Hematopoietic multipotent progenitor cell treated with erythropoietin and hydrocortisone succinate and interleukin-3 and kit ligand, for 17 days (in vitro differentiated cells): ENCODE measurements around the gene SLC10A7.
"Not testable (repeated sequence)": the region's sequence is repeated elsewhere in the genome, so short reads cannot be mapped to it uniquely, and the experiment has no call there.

Experiments
- DNase-seq: peaks from one replicate; pipeline ENCODE4 v3.0.0-alpha.2; 2015; ENCODE audit warnings: low spot score

Gene SLC10A7

DNA sequence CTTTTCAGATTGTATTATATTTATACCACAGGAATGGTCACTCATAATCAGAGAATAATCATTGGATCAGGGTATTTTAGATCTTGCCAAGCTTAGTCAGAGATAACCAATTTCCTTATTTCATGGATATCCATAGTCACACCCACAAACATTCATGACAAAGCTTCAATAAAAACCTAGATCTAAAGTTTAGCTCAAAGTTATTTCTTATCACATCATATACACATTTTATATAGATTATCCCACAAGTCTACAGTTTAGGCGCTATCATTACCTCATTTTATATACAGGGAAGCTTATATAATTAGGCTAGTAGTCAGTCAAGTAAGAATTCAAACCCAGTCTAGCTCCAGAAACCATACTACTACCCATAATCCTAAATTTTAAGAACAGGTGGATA lies 82.3 kb downstream of the SLC10A7 start:
- no peak for DNase-seq

- no peak for DNase-seq
Observed at GRCh38 chr4:146437778-146438177, 84.0 kb downstream of the SLC10A7 start.

DNA sequence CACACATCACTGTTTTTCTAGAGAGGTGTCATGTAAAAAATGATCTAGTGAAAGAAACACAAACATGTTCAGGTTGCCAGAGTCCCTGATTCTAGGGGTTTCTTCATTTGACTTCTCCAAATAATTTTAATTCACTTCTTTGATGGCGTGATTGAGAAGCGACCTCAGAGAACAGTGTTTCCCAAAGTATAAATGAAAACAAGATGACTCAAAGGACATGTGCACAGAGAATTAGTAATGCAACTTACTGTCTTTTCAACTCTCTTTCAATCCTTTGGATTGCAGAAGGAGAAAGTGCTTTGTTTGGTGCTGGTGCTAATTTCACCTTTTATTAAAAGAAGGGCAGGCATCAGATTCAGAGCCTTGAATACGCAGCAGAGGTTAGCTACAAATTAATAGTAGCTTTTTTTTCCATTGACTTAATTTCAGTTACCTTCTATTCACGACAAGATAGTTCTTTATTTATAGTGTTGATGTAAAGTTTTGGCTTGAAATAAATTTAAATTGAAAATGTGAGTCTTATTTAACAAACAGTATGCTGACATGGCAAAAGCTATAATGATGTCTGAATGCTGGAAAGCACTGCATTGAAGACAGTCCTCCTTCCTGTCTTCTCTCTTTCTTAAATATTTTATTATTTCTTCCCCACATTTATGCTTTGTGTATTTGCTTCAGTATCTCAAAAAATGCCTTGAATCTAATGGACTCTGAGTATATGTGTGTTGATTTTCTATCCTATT lies 85.1 kb downstream of the SLC10A7 start:
- no peak for DNase-seq

DNA sequence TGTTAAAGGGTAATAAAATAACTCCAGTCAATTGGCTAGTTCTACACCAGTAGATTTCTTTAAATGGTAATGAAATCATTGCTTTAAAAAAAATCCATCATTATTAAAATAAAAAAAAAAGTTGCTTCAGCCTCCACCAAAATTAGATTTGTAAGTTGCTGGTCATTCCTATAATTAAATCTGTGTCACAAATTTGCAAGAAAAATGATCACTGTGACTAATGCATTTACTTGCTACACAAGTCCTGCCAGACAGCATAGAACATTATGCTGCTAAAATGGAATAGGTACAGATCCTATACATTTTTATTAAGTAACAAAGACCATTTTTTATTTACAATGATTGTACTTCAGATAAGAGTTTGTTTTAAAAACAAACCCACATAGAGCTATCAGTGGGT lies 85.8 kb downstream of the SLC10A7 start:
- DNase-seq, result no peak

DNA sequence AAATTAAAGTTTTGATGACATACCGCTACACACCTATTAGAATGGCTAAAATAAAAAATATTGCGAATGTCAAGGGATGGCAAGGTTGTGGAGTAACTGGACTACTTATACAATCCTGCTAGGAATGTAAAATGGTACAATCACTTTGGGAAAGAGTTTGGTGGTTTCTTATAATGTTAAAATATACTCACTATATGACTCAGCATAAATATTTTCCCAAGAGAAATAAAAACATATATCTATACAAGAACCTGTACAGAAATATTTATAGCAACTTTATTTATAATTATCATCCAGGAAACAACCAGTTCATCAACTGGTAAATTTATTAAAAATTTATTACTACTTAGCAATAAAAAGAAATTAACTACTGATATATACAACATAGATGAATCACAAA lies 89.7 kb downstream of the SLC10A7 start:
- no peak for DNase-seq

- DNase-seq, result no peak
Observed at GRCh38 chr4:146428298-146428697, 93.4 kb downstream of the SLC10A7 start.

GRCh38 chr4:146417822-146418221 lies 103.9 kb downstream of the SLC10A7 start:
- DNase-seq, result no peak

DNA sequence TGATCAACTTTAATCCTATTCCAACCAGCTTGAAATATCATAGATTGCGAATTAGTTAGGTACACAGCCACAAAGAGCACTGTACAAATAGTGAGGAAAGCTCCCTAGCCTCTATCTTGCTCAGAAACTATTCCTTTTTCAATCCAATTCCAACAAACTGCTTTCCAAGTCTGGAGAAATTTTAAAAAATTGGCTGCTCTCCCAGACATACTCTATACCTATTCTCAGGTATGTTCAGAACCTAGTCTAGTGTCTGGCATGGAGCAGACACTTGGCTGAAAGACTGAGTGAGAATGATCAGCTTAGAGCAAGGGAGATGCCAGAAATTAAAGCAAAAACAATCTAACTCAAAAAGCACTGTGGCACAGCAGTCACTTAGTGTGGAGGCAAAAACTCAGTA lies 105.9 kb downstream of the SLC10A7 start:
- DNase-seq, result no peak

DNA sequence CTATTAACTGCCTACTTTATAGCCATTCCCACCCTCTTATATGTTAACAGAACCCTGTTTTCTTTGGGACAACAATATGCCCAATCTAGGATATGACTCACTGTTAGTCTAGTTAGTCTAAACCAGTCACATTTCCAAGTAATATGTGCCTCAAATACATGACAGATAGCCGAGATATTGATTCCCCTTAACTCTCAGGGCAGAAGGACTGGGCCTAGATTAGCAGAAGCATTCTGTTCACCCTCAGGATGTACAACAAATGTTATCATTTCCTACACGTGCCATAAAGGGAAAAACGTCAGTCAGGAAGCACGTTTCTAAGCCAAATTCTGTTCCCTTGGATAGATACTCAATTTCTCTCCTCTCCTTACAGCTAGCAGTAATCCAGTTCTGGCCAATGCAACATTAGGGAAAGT lies 114.1 kb downstream of the SLC10A7 start:
- DNase-seq, result no peak

DNA sequence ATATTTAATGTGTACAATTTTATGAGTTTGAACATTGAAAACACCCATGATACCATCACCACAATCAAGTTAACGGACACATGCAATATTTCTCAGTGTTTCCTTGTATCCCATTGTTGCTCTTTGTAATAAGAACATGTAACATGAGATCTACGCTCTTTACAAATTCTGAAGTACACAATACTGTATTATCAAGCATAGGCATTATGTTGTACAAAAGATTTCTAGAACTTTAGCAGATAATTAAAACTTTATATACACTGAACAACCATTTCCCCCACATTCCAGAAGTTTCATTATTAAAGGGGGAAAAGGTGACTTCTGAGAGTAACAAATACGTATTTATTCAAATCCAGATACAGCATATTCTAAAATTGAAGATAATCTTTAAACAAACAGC lies 114.5 kb downstream of the SLC10A7 start:
- no peak for DNase-seq

- DNase-seq, result no peak
Observed at GRCh38 chr4:146401274-146401673, 120.5 kb downstream of the SLC10A7 start.

DNA sequence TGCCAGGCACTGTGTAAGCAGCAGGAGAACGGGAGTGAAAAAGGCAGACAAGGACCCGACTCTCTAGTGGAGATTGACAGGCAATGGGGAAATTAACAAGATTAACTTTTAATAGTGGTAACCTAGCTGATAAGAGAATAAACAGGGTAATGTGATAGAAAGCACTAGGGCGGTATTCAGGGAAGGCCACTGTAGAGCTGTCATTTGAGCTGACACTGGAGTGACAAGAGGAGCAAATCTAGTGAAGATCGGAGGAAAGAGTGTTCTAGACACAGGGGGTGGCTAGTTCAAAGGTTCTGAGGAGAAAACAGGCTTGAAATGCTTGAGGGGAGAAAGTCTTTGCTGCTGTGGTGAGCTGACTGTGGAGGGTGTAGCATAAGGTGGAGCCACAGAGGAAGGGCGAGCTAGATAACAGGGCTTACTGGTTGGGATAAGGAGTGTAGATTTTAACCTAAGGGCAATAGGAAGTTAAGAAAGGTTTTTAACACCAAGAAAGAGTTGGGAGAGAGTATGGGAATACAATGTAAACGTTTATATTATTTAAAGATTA lies 122.8 kb downstream of the SLC10A7 start:
- peak; percentile 7 for DNase-seq

DNA sequence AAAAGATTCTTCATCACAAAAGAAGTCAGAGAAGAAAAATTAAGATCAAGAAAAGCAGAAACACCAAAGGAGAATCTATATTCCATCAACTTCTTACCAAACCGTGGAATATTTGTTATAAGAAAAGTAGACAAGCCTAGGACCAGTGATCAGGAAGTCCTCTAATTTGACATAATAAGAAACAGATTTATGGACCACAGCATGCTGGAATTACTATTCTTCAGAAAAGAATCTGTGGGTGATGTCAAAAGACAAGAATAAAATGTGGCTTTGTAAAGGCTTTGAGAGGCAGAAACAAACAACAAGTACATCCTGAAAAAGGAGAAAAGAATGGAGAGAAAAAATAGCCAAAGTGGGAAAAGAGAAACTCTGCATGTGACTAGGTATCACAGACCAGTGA lies 123.3 kb downstream of the SLC10A7 start:
- no peak for DNase-seq

DNA sequence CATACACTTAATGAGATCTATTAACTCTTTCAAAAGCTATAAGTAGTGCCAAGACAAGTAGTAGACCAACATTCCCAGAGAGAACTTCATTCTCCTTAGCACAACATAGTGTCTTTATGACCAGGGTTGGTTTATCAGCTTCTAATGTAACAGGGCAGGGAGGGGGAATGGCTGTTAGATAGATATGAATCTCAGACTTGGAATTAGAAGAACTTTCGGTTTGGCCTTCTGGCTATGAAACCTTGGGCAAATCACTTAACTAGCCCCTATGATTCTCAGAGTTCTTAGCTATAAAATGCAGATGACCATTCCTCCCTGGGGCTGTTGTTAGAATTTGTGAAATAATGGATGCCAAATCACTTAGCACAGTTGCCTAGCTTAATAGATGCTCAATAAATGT lies 132.2 kb downstream of the SLC10A7 start:
- DNase-seq, result no peak

DNA sequence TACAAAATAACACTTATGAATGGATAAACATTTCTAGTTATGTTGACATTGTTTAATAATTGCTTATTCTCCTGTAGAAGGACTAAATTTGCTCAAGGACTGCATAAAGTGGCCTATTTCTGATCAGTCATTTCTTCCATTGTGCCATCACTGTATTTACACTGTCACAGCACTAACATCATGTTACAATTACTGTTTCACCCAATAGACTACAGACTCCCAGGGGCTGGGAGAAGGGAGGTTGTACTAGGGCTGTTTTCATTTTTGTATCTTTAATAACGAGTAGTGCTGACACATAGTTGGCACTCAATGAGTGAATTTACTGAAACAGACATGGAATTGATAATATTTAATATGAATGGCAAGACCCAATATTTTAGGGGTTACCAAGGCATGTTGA lies 139.5 kb downstream of the SLC10A7 start:
- no peak for DNase-seq

DNA sequence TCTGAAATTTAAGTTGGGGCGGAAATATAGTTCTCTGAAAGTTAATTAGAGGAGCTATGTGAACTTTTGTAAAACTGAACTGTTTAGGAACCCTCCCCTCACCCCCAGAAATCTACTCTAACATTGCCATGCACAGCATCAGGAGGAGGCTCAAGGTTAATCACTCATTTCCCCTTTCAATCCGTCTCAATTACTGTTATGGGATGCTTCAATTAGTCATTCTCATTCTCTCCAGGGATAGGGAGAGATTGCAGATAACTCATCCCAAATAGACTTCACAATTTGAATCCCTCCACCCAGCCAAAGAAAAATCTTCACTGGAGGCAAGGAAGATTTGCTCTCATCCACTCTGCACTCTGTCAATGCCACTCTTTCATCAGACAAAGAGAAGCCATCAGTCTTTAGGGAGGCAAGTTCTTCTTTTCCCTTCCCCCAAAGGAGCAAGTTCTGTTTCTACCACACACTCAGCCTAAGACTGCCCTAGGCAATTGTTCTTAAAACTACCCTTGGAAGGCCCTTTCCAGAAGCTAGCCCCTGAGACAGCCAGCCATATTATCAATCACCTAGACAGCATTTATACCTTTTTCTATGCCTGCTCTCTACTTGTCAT lies 140.4 kb downstream of the SLC10A7 start:
- DNase-seq, result no peak

GRCh38 chr4:146379744-146380143 lies 142.0 kb downstream of the SLC10A7 start:
- no peak for DNase-seq

DNA sequence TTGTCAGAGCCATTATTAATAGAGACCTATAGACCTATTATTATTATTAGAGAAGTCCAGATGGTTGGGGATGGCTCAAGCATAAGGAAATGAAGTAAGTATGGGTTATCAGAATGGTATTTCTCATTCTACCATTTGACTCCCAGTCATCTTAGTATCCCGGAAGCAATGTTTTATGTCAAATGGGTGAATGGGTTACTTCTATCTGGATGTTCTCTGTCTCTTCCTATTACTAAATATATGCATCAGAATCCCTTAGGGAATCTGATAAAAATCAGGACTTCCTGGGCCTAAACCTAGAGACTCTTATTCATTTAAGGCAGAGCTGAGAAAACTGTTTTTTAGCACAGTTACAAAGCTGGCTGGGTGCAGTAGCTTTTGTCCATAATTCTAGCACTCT lies 149.9 kb downstream of the SLC10A7 start:
- DNase-seq, result no peak

DNA sequence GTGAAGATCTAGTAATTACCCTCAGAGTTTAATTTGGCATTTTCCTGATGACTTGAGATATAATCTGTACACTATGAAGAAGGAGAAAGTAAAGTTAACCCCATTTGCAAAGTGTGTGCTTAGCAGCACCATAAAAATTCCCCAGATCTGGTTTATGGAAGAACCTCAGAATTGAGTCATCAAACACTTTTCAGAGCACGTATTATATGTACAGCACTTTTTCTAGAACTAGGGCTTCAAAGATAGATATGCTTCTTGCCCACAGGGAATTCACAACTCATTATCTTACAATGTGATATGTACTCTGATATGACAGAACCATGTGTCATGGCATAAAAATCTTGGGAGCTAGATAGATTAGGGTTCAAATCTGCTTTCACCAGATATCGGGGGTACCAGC lies 150.9 kb downstream of the SLC10A7 start:
- no peak for DNase-seq

DNA sequence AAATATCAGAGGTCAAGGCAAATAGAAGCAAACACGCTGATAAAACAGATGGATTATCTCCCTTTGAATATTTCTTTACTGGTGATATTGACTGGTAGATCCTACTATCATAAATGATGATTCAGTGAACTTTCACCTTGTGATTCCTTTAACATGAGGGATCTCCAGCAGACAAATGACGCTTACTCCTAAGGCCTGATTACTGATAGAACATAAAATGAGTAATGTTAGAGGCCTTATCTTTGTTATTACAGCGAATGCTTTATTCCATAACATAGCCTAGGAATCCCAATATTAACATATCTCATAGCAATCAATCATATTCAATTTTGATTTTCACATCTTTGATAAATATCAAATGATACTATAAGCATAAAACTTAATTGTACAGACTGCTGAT lies 152.3 kb downstream of the SLC10A7 start:
- DNase-seq, result no peak

DNA sequence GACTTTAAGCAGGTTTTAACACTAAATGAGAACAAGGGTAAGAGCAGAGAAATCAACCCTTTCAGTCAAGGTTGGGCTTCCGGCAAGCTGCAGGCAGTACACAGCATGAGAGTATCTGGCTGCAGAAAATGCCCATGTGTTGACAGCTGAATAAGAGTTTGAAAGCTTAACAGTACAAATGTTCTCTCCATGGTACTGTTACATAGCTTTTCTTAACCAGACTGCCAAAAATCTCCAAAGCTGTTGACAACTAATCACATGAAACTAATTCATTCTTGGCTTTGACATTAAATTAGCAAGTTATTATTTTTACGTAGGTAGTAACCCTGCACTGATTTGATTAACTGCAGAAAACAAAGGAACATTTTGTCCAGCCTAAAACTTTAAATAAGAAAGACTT lies 153.5 kb downstream of the SLC10A7 start:
- no peak for DNase-seq

GRCh38 chr4:146367347-146367746 lies 154.4 kb downstream of the SLC10A7 start:
- no peak for DNase-seq

DNA sequence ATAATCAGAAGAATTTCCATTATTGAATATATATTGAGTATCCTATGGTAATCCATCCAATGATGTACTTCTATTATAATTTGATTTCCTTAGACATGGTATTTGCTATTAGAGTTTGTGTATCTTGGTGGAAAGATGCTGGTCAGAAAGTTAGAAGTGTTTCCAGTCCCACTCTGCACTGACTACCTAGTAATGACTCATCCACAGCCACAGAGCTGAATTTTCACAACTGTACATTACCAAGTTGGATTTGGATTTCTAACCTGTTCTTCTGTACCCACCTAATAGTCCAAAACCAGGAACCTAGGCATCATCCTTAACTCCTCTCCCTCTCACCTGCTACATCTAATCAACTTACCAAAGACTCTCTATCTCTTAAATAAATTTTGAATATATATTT lies 162.0 kb downstream of the SLC10A7 start:
- DNase-seq, result no peak

DNA sequence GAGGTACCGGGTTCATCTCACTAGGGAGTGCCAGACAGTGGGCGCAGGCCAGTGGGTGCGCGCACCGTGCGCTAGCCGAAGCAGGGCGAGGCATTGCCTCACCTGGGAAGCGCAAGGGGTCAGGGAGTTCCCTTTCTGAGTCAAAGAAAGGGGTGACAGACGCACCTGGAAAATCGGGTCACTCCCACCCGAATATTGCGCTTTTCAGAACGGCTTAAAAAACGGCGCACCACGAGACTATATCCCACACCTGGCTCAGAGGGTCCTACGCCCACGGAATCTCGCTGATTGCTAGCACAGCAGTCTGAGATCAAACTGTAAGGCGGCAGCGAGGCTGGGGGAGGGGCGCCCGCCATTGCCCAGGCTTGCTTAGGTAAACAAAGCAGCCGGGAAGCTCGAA lies 171.6 kb downstream of the SLC10A7 start:
- DNase-seq, result not testable (repeated sequence)
